Measurements from ENCODE around the gene IZUMO1. TPM values are rescaled to one million over a fixed set of nuclear protein-coding genes. Genes with fewer than 3 reads are reported as not detected.

Gene IZUMO1
- total RNA-seq (2022) (8.9 and 10.3 TPM in 2 replicates), Bru-seq, nascent RNA (percentile 68 among the genes with signal in this experiment), BruChase-seq, experiment 1, labeled RNA remaining after a 2-hour chase (percentile 67 among the genes with signal in this experiment), BruChase-seq, experiment 2, labeled RNA remaining after a 6-hour chase (percentile 86 among the genes with signal in this experiment)
- long read RNA-seq: 0 reads

GRCh38 chr19:48746738-48747575 lies at the start of gene IZUMO1:
TSS of gene IZUMO1 (minus strand) at chr19:48746909. CDS start at chr19:48745859, 1,050 bp downstream.
- Mint-ChIP-seq H3K4me3 (ENCODE audit: unreplicated experiment) (no peak within 1 kb of the TSS), H3K36me3 (ENCODE audit: insufficient read depth, unreplicated experiment) (peaks cover 47% of the 10 kb centered on the region), H3K9me3 (ENCODE audit: unreplicated experiment) (no peaks in the 10 kb centered on the region), H3K27ac (ENCODE audit: unreplicated experiment) (no peak within 1 kb of the TSS), H3K27me3 (ENCODE audit: insufficient read depth, unreplicated experiment) (no peaks in the 10 kb centered on the region), H3K4me1 (ENCODE audit: low read depth, unreplicated experiment) (peaks cover 8% of the 10 kb centered on the region)
- BruUV-seq (replicated peaks): no TSS peak
- no peaks in the 10 kb centered on the region for H3K27me3 ChIP-seq (replicated peaks; ENCODE audit: control insufficient read depth, insufficient read depth, low read length)
- intact Hi-C loops (cut with micrococcal nuclease; ENCODE audit: unreplicated experiment): no loop called here
- POLR2A ChIA-PET: no interaction called here
- TF ChIP-seq CTCF (IDR thresholded peaks at IDR 0.05; ENCODE audit: insufficient read depth in 1 of 2, low read depth in 1 of 2, low read length in 1 of 2, severe bottlenecking in 1 of 2, unreplicated experiment in 1 of 2): no peak
- no peak within 1 kb of the TSS for H3K4me3 ChIP-seq (ENCODE audit: low read depth, low read length)
- no peaks in the 10 kb centered on the region for H3K9me3 ChIP-seq
- H3K4me1 ChIP-seq: no peaks in the 10 kb centered on the region; the same call in none of the 2 replicates
- no peaks in the 10 kb centered on the region for H3K36me3 ChIP-seq (ENCODE audit: control insufficient read depth, insufficient read depth, low read length)
- CTCF ChIA-PET: no interaction called here
- DNase-seq: no peak

- Histone ChIP-seq H3K4me3 (ENCODE audit: low read depth, low read length) (no peak overlapping the region), H3K9me3 (no peaks in the 10 kb centered on the region), H3K4me1 (peaks cover 8% of the 10 kb centered on the region), H3K36me3 (ENCODE audit: control insufficient read depth, insufficient read depth, low read length) (no peaks in the 10 kb centered on the region), H3K27me3 (replicated peaks; ENCODE audit: control insufficient read depth, insufficient read depth, low read length) (no peaks in the 10 kb centered on the region)
- CTCF ChIA-PET: interaction anchor here (0.5 to 3.5 kb wide), 32 partner anchors 9 to 332 kb away, joined by 3 to 77 read pairs (median 5); partner anchors contain the start of genes BCAT2, CA11, DHDH and GYS1
- H3K4me3 Mint-ChIP-seq (ENCODE audit: unreplicated experiment): peak overlapping the region; percentile 83
- no peaks in the 10 kb centered on the region for H3K9me3 Mint-ChIP-seq (ENCODE audit: unreplicated experiment)
- POLR2A ChIA-PET: interaction anchor here (0.5 to 1.7 kb wide), 7 partner anchors 11 to 176 kb away, joined by 3 to 19 read pairs (median 4); partner anchors contain the start of genes BCAT2, HSD17B14 and SPHK2
- BruUV-seq (replicated peaks): no TSS peak
- peak overlapping the region; percentile 79 for H3K27ac Mint-ChIP-seq (ENCODE audit: unreplicated experiment)
- no peak for TF ChIP-seq CTCF (IDR thresholded peaks at IDR 0.05; ENCODE audit: insufficient read depth in 1 of 2, low read depth in 1 of 2, low read length in 1 of 2, severe bottlenecking in 1 of 2, unreplicated experiment in 1 of 2)
- peaks cover 21% of the 10 kb centered on the region for H3K36me3 Mint-ChIP-seq (ENCODE audit: insufficient read depth, unreplicated experiment)
- intact Hi-C loops (cut with micrococcal nuclease; ENCODE audit: unreplicated experiment): loop anchor here (1.0 to 2.0 kb wide), 4 partner anchors 12 to 175 kb away; partner anchors contain the start of gene BCAT2
- H3K4me1 Mint-ChIP-seq (ENCODE audit: low read depth, unreplicated experiment): peaks cover 13% of the 10 kb centered on the region
- no peak for DNase-seq
- no peaks in the 10 kb centered on the region for H3K27me3 Mint-ChIP-seq (ENCODE audit: insufficient read depth, unreplicated experiment)
These were observed 49.0 kb upstream of the IZUMO1 start for GRCh38 chr19:48795685-48796070.

GRCh38 chr19:48795055-48795684 lies 48.5 kb upstream of the IZUMO1 start:
- H3K36me3 ChIP-seq (ENCODE audit: control insufficient read depth, insufficient read depth, low read length): no peaks in the 10 kb centered on the region
- Mint-ChIP-seq H3K9me3 (ENCODE audit: unreplicated experiment) (no peaks in the 10 kb centered on the region), H3K27me3 (ENCODE audit: insufficient read depth, unreplicated experiment) (no peaks in the 10 kb centered on the region), H3K4me1 (ENCODE audit: low read depth, unreplicated experiment) (peaks cover 13% of the 10 kb centered on the region), H3K4me3 (ENCODE audit: unreplicated experiment) (peak overlapping the region; percentile 83), H3K27ac (ENCODE audit: unreplicated experiment) (peak overlapping the region; percentile 79), H3K36me3 (ENCODE audit: insufficient read depth, unreplicated experiment) (peaks cover 21% of the 10 kb centered on the region)
- peak overlapping the region; percentile 55 for H3K4me3 ChIP-seq (ENCODE audit: low read depth, low read length)
- intact Hi-C loops (cut with micrococcal nuclease; ENCODE audit: unreplicated experiment): loop anchor here (1.0 to 2.0 kb wide), 4 partner anchors 12 to 176 kb away; partner anchors contain the start of gene BCAT2
- TF ChIP-seq CTCF (IDR thresholded peaks at IDR 0.05; ENCODE audit: insufficient read depth in 1 of 2, low read depth in 1 of 2, low read length in 1 of 2, severe bottlenecking in 1 of 2, unreplicated experiment in 1 of 2): peak; percentile 94 to 95
- CTCF ChIA-PET: interaction anchor here (0.5 to 3.5 kb wide), 33 partner anchors 9 to 333 kb away, joined by 3 to 77 read pairs (median 5); partner anchors contain the start of genes BCAT2, CA11, DHDH and GYS1
- BruUV-seq (replicated peaks): no TSS peak
- peaks cover 8% of the 10 kb centered on the region for H3K4me1 ChIP-seq
- POLR2A ChIA-PET: interaction anchor here (0.5 to 1.7 kb wide), 7 partner anchors 12 to 176 kb away, joined by 3 to 19 read pairs (median 4); partner anchors contain the start of genes BCAT2, HSD17B14 and SPHK2
- no peaks in the 10 kb centered on the region for H3K9me3 ChIP-seq
- DNase-seq: peak; percentile 95
- no peaks in the 10 kb centered on the region for H3K27me3 ChIP-seq (replicated peaks; ENCODE audit: control insufficient read depth, insufficient read depth, low read length)

All from Caco-2 (cell line).